Neural progenitor cell (in vitro differentiated cells): ENCODE measurements around the gene DLX4. TPM values are rescaled to one million over a fixed set of nuclear protein-coding genes. Genes with fewer than 3 reads are reported as not detected.

ENCODE experiments used
- DNase-seq: peaks from one replicate; pipeline ENCODE4 v3.0.0-alpha.2; 2016; ENCODE audit warnings: low spot score
- H2AFZ ChIP-seq: fragments of 200-600 bp; sonication (generic); replicated peaks from 2 replicates; pipeline ENCODE4 v1.6.1; 2016; ENCODE audit warnings: antibody characterized with exemption
- H3F3A ChIP-seq: fragments of 200-600 bp; sonication (generic); 2 replicates; pipeline ENCODE4 v1.6.1; 2016; ENCODE audit warnings: antibody characterized with exemption, low read depth
- H3K27ac ChIP-seq: fragments of 200-600 bp; sonication (generic); 2 replicates; pipeline ENCODE4 v1.5.1; 2016; ENCODE audit warnings: mild to moderate bottlenecking
- H3K27me3 ChIP-seq: fragments of 200-600 bp; sonication (generic); 2 replicates; pipeline ENCODE4 v1.6.1; 2016; ENCODE audit warnings: mild to moderate bottlenecking, moderate library complexity
- H3K36me3 ChIP-seq: fragments of 200-600 bp; sonication (generic); 2 replicates; pipeline ENCODE4 v1.5.1; 2016
- H3K4me1 ChIP-seq: fragments of 200-600 bp; sonication (generic); 2 replicates; pipeline ENCODE4 v1.6.1; 2016; ENCODE audit warnings: mixed run types
- H3K4me2 ChIP-seq: fragments of 200-600 bp; sonication (generic); 2 replicates; pipeline ENCODE4 v1.6.1; 2016
- H3K4me3 ChIP-seq: fragments of 200-600 bp; sonication (generic); 2 replicates; pipeline ENCODE4 v1.5.1; 2016
- H3K79me2 ChIP-seq: fragments of 200-600 bp; sonication (generic); 2 replicates; pipeline ENCODE4 v1.6.1; 2016; ENCODE audit warnings: low read depth
- H3K9ac ChIP-seq: fragments of 200-600 bp; sonication (generic); 2 replicates; pipeline ENCODE4 v1.6.1; 2016
- H3K9me3 ChIP-seq: fragments of 200-600 bp; sonication (generic); 2 replicates; pipeline ENCODE4 v1.5.1; 2016; ENCODE audit warnings: low read depth
- H4K20me1 ChIP-seq: fragments of 200-600 bp; sonication (generic); 2 replicates; pipeline ENCODE4 v1.6.1; 2016; ENCODE audit warnings: low read depth
- H3K27ac Mint-ChIP-seq: 3 replicates; pipeline ENCODE4 v1.8.0; 2021; ENCODE audit warnings: mixed read lengths
- H3K27me3 Mint-ChIP-seq: 2 replicates; pipeline ENCODE4 v1.8.0; 2022; ENCODE audit warnings: low read depth, mild to moderate bottlenecking, inconsistent platforms, moderate library complexity, mixed read lengths; ENCODE audit not compliant: insufficient read depth
- H3K36me3 Mint-ChIP-seq: 3 replicates; pipeline ENCODE4 v1.8.0; 2021; ENCODE audit warnings: mixed read lengths
- H3K4me1 Mint-ChIP-seq: 3 replicates; pipeline ENCODE4 v1.8.0; 2021; ENCODE audit warnings: mixed read lengths
- H3K4me3 Mint-ChIP-seq: 3 replicates; pipeline ENCODE4 v1.8.0; 2021; ENCODE audit warnings: mild to moderate bottlenecking, moderate library complexity, mixed read lengths
- H3K9me3 Mint-ChIP-seq: 3 replicates; pipeline ENCODE4 v1.8.0; 2020; ENCODE audit warnings: mixed read lengths
- EZH2 ChIP-seq: fragments of 200-600 bp; sonication (generic); IDR thresholded peaks from 2 replicates; pipeline ENCODE4 v1.6.1; 2017; ENCODE audit warnings: antibody characterized with exemption, mild to moderate bottlenecking, moderate library complexity
- EZH2phosphoT487 ChIP-seq: fragments of 200-600 bp; sonication (generic); IDR thresholded peaks from 2 replicates; pipeline ENCODE4 v1.6.1; 2017; ENCODE audit warnings: antibody characterized with exemption
- total RNA-seq: library from RNA; depleted of rRNA; stranded (reverse); fragments of >200 nt; gene quantifications from 2 replicates; pipeline ENCODE4 v1.2.3, GENCODE V29; 2015; ENCODE audit warnings: low replicate concordance
- TF ChIP-seq, protein P1 (sequence below): fragments of 200-600 bp; sonication (generic); IDR thresholded peaks from 2 replicates; pipeline ENCODE4 v1.5.1; 2017; ENCODE audit warnings: antibody characterized with exemption, mild to moderate bottlenecking

The DLX4 gene
- total RNA-seq, 1 donor from 2014 or later: not detected

DNA sequence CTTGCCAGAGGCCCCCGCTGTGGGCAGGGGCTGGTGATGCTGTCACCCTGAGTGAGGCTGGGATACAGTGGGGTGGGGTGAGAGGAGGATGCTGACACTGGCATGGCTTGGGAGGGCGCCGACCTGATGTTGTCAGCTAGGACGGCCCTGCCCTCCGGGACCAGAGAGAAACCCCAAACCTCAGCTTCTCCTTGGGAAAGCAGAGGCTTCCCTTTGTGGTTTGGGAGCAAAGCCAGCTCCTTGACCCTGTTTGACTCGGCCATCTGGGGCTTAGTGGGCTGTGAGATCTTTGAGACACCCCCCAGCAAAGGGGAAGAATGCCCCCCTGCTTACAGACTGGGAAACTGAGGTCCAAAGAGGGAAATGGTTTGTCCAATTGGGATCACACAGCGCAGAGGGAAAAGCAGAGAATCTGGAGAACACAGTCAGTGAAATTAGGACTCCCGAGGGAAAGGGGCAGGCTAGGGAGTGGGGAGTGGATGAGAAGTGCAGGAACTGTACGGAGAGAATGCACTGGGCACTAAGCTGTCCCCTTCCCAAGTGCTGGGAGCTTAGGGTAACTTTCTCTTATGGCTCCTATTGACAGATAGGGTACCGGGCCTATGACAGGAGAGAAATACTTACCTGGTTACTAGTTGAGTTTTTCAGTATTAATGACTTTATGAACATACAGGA is 40.7 kb upstream of the DLX4 start:
- Histone ChIP-seq H3F3A (no peaks in the 10 kb centered on the region), H2AFZ (no peak overlapping the region), H3K79me2 (no peaks in the 10 kb centered on the region), H3K36me3 (no peaks in the 10 kb centered on the region), H3K4me1 (no peaks in the 10 kb centered on the region), H3K27ac (no peak overlapping the region), H3K27me3 (no peaks in the 10 kb centered on the region), H3K9ac (no peak overlapping the region), H4K20me1 (no peaks in the 10 kb centered on the region), H3K4me3 (no peak overlapping the region), H3K4me2 (no peak overlapping the region), H3K9me3 (no peaks in the 10 kb centered on the region)
- DNase-seq: no peak
- TF ChIP-seq EZH2phosphoT487 (no peak), EZH2 (no peak)
- TF ChIP-seq, protein P1, sequence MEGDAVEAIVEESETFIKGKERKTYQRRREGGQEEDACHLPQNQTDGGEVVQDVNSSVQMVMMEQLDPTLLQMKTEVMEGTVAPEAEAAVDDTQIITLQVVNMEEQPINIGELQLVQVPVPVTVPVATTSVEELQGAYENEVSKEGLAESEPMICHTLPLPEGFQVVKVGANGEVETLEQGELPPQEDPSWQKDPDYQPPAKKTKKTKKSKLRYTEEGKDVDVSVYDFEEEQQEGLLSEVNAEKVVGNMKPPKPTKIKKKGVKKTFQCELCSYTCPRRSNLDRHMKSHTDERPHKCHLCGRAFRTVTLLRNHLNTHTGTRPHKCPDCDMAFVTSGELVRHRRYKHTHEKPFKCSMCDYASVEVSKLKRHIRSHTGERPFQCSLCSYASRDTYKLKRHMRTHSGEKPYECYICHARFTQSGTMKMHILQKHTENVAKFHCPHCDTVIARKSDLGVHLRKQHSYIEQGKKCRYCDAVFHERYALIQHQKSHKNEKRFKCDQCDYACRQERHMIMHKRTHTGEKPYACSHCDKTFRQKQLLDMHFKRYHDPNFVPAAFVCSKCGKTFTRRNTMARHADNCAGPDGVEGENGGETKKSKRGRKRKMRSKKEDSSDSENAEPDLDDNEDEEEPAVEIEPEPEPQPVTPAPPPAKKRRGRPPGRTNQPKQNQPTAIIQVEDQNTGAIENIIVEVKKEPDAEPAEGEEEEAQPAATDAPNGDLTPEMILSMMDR: no peak
- Mint-ChIP-seq H3K27me3 (peaks cover 22% of the 10 kb centered on the region), H3K36me3 (no peaks in the 10 kb centered on the region), H3K9me3 (no peaks in the 10 kb centered on the region), H3K27ac (no peak overlapping the region), H3K4me3 (no peak overlapping the region), H3K4me1 (peaks cover 8% of the 10 kb centered on the region)

DNA sequence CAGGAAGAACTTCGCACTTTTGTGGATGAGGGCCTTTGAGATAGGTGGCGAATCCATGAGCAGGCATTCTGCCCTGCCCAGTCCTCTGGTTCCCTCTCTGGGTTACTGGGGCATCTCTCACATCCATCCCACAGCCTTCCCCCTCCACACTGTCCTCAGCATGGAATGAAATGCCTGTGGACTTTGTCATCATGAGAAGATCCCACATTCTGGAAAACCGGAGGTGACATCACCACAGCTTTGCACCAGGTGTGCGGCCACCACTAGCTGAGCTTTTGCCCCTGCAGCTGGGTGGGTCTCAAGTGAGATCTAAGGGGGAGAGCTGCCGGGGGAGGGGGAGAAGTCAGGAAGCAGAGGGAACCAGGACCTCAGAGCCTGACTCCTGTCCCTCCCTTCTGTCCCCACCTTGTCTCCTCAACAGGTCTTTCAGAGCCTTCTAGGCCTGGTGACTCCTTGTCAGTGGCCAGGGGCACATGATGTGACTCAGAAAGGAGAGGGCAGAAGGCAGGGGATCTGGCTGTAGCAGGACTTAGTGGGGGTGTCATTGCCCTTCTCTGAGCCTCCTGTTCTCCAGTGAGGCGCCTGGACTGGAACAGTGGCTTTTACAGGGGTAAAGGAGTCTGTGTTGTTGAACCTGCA is 40.0 kb upstream of the DLX4 start:
- Histone ChIP-seq H3F3A (no peaks in the 10 kb centered on the region), H3K4me2 (no peak overlapping the region), H3K4me1 (no peaks in the 10 kb centered on the region), H4K20me1 (no peaks in the 10 kb centered on the region), H3K27me3 (no peaks in the 10 kb centered on the region), H3K36me3 (no peaks in the 10 kb centered on the region), H3K9me3 (no peaks in the 10 kb centered on the region), H3K9ac (no peak overlapping the region), H2AFZ (no peak overlapping the region), H3K27ac (no peak overlapping the region), H3K79me2 (no peaks in the 10 kb centered on the region), H3K4me3 (no peak overlapping the region)
- Mint-ChIP-seq H3K36me3 (no peaks in the 10 kb centered on the region), H3K9me3 (no peaks in the 10 kb centered on the region), H3K27me3 (peaks cover 25% of the 10 kb centered on the region), H3K27ac (no peak overlapping the region), H3K4me3 (no peak overlapping the region), H3K4me1 (peaks cover 9% of the 10 kb centered on the region)
- TF ChIP-seq, protein P1: no peak
- TF ChIP-seq EZH2phosphoT487: no peak
- no peak for TF ChIP-seq EZH2
- DNase-seq: no peak

- no peaks in the 10 kb centered on the region for H3K27me3 ChIP-seq
- Mint-ChIP-seq H3K4me1 (peaks cover 12% of the 10 kb centered on the region), H3K27me3 (peaks cover 23% of the 10 kb centered on the region), H3K27ac (no peak overlapping the region), H3K9me3 (no peaks in the 10 kb centered on the region), H3K4me3 (no peak overlapping the region), H3K36me3 (no peaks in the 10 kb centered on the region)
- no peaks in the 10 kb centered on the region for H3K36me3 ChIP-seq
- H3K27ac ChIP-seq: no peak overlapping the region
- no peak for DNase-seq
- no peaks in the 10 kb centered on the region for H3K79me2 ChIP-seq
- H4K20me1 ChIP-seq: no peaks in the 10 kb centered on the region
- H3F3A ChIP-seq: no peaks in the 10 kb centered on the region
- TF ChIP-seq, protein P1: no peak
- no peak for TF ChIP-seq EZH2
- no peak for TF ChIP-seq EZH2phosphoT487
- H3K9me3 ChIP-seq: no peaks in the 10 kb centered on the region
- H3K4me3 ChIP-seq: no peak overlapping the region
- H3K4me1 ChIP-seq: peaks cover 6% of the 10 kb centered on the region
- no peak overlapping the region for H3K4me2 ChIP-seq
- H3K9ac ChIP-seq: no peak overlapping the region
- no peak overlapping the region for H2AFZ ChIP-seq
Observed at GRCh38 chr17:49930880-49931279, 38.1 kb upstream of the DLX4 start.
